Uterus (tissue), 4 donors: ENCODE results near the gene ZNF236. TPM values are rescaled to one million over a fixed set of nuclear protein-coding genes. Genes with fewer than 3 reads are reported as not detected.

ENCODE experiments used
- DNase-seq, 2 donors: peaks; one replicate each; pipeline ENCODE4 v3.0.0-alpha.2; 2019 to 2020
- H3K27ac ChIP-seq, 2 donors: fragments of 200-600 bp; sonication (generic); 1 replicate in 1 of 2; 2 replicates in 1 of 2; pipeline ENCODE4 v1.5.1; 2016 to 2018
- H3K27me3 ChIP-seq, 2 donors: fragments of 200-600 bp; sonication (generic); one replicate each; pipeline ENCODE4 v1.5.1; 2018 to 2019; ENCODE audit warnings: control low read depth in 1 of 2
- H3K36me3 ChIP-seq, 2 donors: fragments of 200-600 bp; sonication (generic); one replicate each; pipeline ENCODE4 v1.5.1; 2019; ENCODE audit warnings: control low read depth in 1 of 2
- H3K4me1 ChIP-seq, 2 donors: fragments of 200-600 bp; sonication (generic); one replicate each; pipeline ENCODE4 v1.5.1; 2018 to 2019; ENCODE audit warnings: control low read depth in 1 of 2
- H3K4me3 ChIP-seq, 2 donors: fragments of 200-600 bp; sonication (generic); 1 replicate in 1 of 2; 2 replicates in 1 of 2; pipeline ENCODE4 v1.5.1; 2018 to 2019; ENCODE audit warnings: mild to moderate bottlenecking in 1 of 2
- H3K9me3 ChIP-seq, 2 donors: fragments of 200-600 bp; sonication (generic); one replicate each; pipeline ENCODE4 v1.5.1; 2019; ENCODE audit warnings: control low read depth in 1 of 2
- POLR2A ChIP-seq, 2 donors: fragments of 450-650 bp; IDR thresholded peaks; one replicate each; pipeline ENCODE4 v1.6.1; 2016; ENCODE audit warnings: antibody characterized with exemption in 2 of 2, mild to moderate bottlenecking in 1 of 2, moderate library complexity in 1 of 2
- intact Hi-C: fragments of 100-400 bp; cut with DNase I; formaldehyde crosslinking; loops from one replicate; pipeline ENCODE4 v1.15.1; 2023; ENCODE audit warnings: low total_unique reads
- total RNA-seq, 4 donors: library from RNA; depleted of rRNA in 3 of 4; stranded (reverse); fragments of >200 nt in 3 of 4; gene quantifications; one replicate each; pipeline versions ENCODE4 v1.1.0 to v1.2.4, GENCODE V29; 2014 to 2023
- TF ChIP-seq, protein P1 (sequence below), 4 experiments: fragments of 200-600 bp in 2 of 4; fragments of 450-650 bp in 2 of 4; sonication (generic) in 2 of 4; IDR thresholded peaks; one replicate each; pipeline ENCODE4 v1.5.1; 2016 to 2019; ENCODE audit warnings: antibody characterized with exemption in 4 of 4, mild to moderate bottlenecking in 2 of 4, moderate library complexity in 1 of 4
- donor health status: DM: yes; HTN: yes; CAD: no.

Gene ZNF236
- total RNA-seq, 4 donors from 2014 or later = 16.7 to 40.7 (median 22.9) TPM

- H3K4me3 ChIP-seq = no peak overlapping the region
- TF ChIP-seq POLR2A (IDR thresholded peaks at IDR 0.05) = no peak
- TF ChIP-seq, protein P1, sequence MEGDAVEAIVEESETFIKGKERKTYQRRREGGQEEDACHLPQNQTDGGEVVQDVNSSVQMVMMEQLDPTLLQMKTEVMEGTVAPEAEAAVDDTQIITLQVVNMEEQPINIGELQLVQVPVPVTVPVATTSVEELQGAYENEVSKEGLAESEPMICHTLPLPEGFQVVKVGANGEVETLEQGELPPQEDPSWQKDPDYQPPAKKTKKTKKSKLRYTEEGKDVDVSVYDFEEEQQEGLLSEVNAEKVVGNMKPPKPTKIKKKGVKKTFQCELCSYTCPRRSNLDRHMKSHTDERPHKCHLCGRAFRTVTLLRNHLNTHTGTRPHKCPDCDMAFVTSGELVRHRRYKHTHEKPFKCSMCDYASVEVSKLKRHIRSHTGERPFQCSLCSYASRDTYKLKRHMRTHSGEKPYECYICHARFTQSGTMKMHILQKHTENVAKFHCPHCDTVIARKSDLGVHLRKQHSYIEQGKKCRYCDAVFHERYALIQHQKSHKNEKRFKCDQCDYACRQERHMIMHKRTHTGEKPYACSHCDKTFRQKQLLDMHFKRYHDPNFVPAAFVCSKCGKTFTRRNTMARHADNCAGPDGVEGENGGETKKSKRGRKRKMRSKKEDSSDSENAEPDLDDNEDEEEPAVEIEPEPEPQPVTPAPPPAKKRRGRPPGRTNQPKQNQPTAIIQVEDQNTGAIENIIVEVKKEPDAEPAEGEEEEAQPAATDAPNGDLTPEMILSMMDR (IDR thresholded peaks at IDR 0.05) = no peak
Measured at GRCh38 chr18:77007251-77007650, 184.9 kb downstream of the ZNF236 start.

GRCh38 chr18:77008006-77008405 is 185.6 kb downstream of the ZNF236 start:
- no peaks in the 10 kb centered on the region for H3K27me3 ChIP-seq
- H3K27ac ChIP-seq = no peak overlapping the region
- no peaks in the 10 kb centered on the region for H3K4me1 ChIP-seq
- intact Hi-C loops = no loop called here
- no peaks in the 10 kb centered on the region for H3K9me3 ChIP-seq
- H3K36me3 ChIP-seq = no peaks in the 10 kb centered on the region
- no peak overlapping the region for H3K4me3 ChIP-seq
- no peak for TF ChIP-seq POLR2A (IDR thresholded peaks at IDR 0.05)
- TF ChIP-seq, protein P1 (IDR thresholded peaks at IDR 0.05) = no peak
- peak in 1 of 2 donors; percentile 7 for DNase-seq

More at GRCh38 chr18:77007251-77007650, 184.9 kb downstream of the ZNF236 start:
- Histone ChIP-seq H3K4me1 (no peaks in the 10 kb centered on the region), H3K27ac (no peak overlapping the region), H3K36me3 (no peaks in the 10 kb centered on the region), H3K9me3 (no peaks in the 10 kb centered on the region), H3K27me3 (no peaks in the 10 kb centered on the region)
- DNase-seq = no peak
- intact Hi-C loops = no loop called here

DNA sequence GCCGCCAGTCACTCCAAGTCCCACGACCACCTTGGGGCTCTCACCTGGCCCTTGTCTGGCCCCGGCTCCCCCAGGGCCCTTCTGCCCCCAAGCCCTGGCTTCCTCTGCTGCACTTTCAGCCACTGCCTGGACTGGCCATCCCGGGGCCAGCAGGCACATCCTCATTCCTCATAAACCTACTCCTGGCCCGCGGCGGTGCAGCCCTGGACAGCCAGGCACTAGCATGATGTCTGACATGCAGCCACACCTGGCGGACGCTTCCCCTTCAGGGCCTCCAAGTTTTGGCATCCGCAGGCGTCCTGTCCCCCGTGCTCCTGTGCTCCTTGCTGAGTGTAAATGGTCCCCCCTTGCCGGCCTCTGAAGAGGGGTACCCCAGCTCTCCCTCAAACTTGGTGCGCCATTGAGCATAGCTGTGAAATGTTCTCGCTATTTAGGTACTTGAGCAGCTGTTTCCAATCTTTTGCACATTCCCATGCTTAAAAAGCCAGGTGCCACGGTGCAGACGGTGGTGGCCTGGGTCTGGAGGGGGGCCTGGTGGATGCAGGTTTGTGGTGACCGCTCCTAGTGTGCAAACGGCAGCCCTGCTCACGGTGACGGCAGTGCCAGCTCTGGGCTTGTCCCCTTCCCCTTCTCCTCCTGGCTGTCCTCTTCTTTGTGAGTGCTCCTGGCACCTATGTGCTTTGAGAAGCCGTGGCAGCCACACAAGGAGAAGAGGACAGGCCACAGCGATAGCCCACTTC is 186.4 kb downstream of the ZNF236 start:
- H3K4me3 ChIP-seq = no peak overlapping the region
- TF ChIP-seq, protein P1 (IDR thresholded peaks at IDR 0.05) = no peak
- no peak for TF ChIP-seq POLR2A (IDR thresholded peaks at IDR 0.05)
- no peaks in the 10 kb centered on the region for H3K27me3 ChIP-seq
- peak in 1 of 2 donors; percentile 8 for DNase-seq
- intact Hi-C loops = no loop called here
- H3K4me1 ChIP-seq = no peaks in the 10 kb centered on the region
- H3K27ac ChIP-seq = no peak overlapping the region
- no peaks in the 10 kb centered on the region for H3K36me3 ChIP-seq
- no peaks in the 10 kb centered on the region for H3K9me3 ChIP-seq

DNA sequence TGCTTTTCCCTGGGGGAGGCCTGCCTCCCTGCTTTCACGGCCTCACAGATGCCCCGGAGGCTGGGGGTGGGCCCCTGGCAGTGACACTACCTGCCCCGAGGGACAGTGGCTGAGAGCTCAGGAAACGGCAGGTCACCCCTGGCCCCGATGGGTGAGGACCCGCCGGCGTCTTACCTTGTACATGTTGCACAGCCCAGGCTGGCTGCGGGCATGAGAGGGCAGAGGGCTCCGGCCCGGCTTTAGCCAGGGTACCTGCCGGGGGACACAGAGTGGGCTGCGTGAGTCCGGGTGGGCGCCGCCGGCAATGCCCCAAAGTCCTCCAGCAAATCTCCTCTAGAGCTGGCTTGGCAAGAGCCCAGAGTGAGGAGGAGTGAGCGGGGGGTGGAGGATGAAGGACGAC is 187.3 kb downstream of the ZNF236 start:
- Histone ChIP-seq H3K27ac (no peak overlapping the region), H3K9me3 (no peaks in the 10 kb centered on the region), H3K36me3 (no peaks in the 10 kb centered on the region), H3K4me3 (no peak overlapping the region), H3K27me3 (no peaks in the 10 kb centered on the region), H3K4me1 (no peaks in the 10 kb centered on the region)
- TF ChIP-seq, protein P1 (IDR thresholded peaks at IDR 0.05) = no peak
- TF ChIP-seq POLR2A (IDR thresholded peaks at IDR 0.05) = no peak
- no peak for DNase-seq
- intact Hi-C loops = no loop called here

- Histone ChIP-seq H3K4me1 (no peaks in the 10 kb centered on the region), H3K9me3 (no peaks in the 10 kb centered on the region), H3K4me3 (no peak overlapping the region), H3K27me3 (no peaks in the 10 kb centered on the region), H3K36me3 (no peaks in the 10 kb centered on the region), H3K27ac (no peak overlapping the region)
- no peak for DNase-seq
- TF ChIP-seq, protein P1 (IDR thresholded peaks at IDR 0.05) = no peak
- no peak for TF ChIP-seq POLR2A (IDR thresholded peaks at IDR 0.05)
- intact Hi-C loops = no loop called here
Measured at GRCh38 chr18:77012120-77012519, 189.8 kb downstream of the ZNF236 start.
